ENCODE data around the gene NR2F1. TPM values are rescaled to one million over a fixed set of nuclear protein-coding genes. Genes with fewer than 3 reads are reported as not detected.

The NR2F1 gene
- total and polyA plus RNA-seq, 2 experiments from 2014 or later, result 7.3 to 19.9 TPM

- TF ChIP-seq EZH2phosphoT487 (IDR thresholded peaks at IDR 0.05; ENCODE audit: low read depth, severe bottlenecking, unreplicated experiment) (no peak), EZH2 (IDR thresholded peaks at IDR 0.05; ENCODE audit: borderline replicate concordance) (no peak), CTCF (IDR thresholded peaks at IDR 0.05; ENCODE audit: poor library complexity) (no peak)
- Histone ChIP-seq H3K4me2 (no peak overlapping the region), H3K4me1 (ENCODE audit: insufficient read depth) (peaks cover 11% of the 10 kb centered on the region), H3K9me3 (ENCODE audit: low read depth) (no peaks in the 10 kb centered on the region), H2AFZ (no peak overlapping the region), H3K27ac (no peak overlapping the region), H3K36me3 (replicated peaks; ENCODE audit: insufficient read depth, low read depth) (no peaks in the 10 kb centered on the region), H3K79me2 (no peaks in the 10 kb centered on the region), H3K4me3 (no peak overlapping the region), H3K27me3 (peaks cover 84% of the 10 kb centered on the region), H4K20me1 (ENCODE audit: insufficient read depth, poor library complexity, severe bottlenecking) (no peaks in the 10 kb centered on the region), H3K9me2 (replicated peaks; ENCODE audit: insufficient read depth) (no peaks in the 10 kb centered on the region)
- WGBS (ENCODE audit: low lambda C conversion rate, missing lambda C conversion rate), result 44% methylated on average over 9 of the region's 9 CpGs
- DNase-seq (ENCODE audit: low spot score), result no peak
Measured at GRCh38 chr5:93616538-93617174, 33.6 kb downstream of the NR2F1 start.

- Histone ChIP-seq H2AFZ (peak overlapping the region; percentile 81), H4K20me1 (ENCODE audit: insufficient read depth, poor library complexity, severe bottlenecking) (no peaks in the 10 kb centered on the region), H3K79me2 (no peaks in the 10 kb centered on the region), H3K4me2 (peak overlapping the region; percentile 99), H3K4me3 (peak overlapping the region; percentile 67), H3K27ac (peak overlapping the region; percentile 28), H3K4me1 (ENCODE audit: insufficient read depth) (no peaks in the 10 kb centered on the region), H3K9me3 (ENCODE audit: low read depth) (no peaks in the 10 kb centered on the region), H3K27me3 (peaks cover 73% of the 10 kb centered on the region), H3K9me2 (replicated peaks; ENCODE audit: insufficient read depth) (no peaks in the 10 kb centered on the region), H3K36me3 (replicated peaks; ENCODE audit: insufficient read depth, low read depth) (no peaks in the 10 kb centered on the region)
- 1% methylated on average over 46 of the region's 75 CpGs for WGBS (ENCODE audit: low lambda C conversion rate, missing lambda C conversion rate)
- DNase-seq (ENCODE audit: low spot score), result peak; percentile 85
- TF ChIP-seq CTCF (IDR thresholded peaks at IDR 0.05; ENCODE audit: poor library complexity), result peak; percentile 21
- no peak for TF ChIP-seq EZH2 (IDR thresholded peaks at IDR 0.05; ENCODE audit: borderline replicate concordance)
Measured at GRCh38 chr5:93620487-93621326, 37.7 kb downstream of the NR2F1 start.

GRCh38 chr5:93621327-93621798, 38.3 kb downstream of the NR2F1 start:
- no peaks in the 10 kb centered on the region for H3K4me1 ChIP-seq (ENCODE audit: insufficient read depth)
- no peaks in the 10 kb centered on the region for H4K20me1 ChIP-seq (ENCODE audit: insufficient read depth, poor library complexity, severe bottlenecking)
- H3K36me3 ChIP-seq (replicated peaks; ENCODE audit: insufficient read depth, low read depth), result no peaks in the 10 kb centered on the region
- DNase-seq (ENCODE audit: low spot score), result peak; percentile 70
- H3K27ac ChIP-seq, result no peak overlapping the region
- peaks cover 67% of the 10 kb centered on the region for H3K27me3 ChIP-seq
- under 1% methylated on average over 40 of the region's 41 CpGs for WGBS (ENCODE audit: low lambda C conversion rate, missing lambda C conversion rate)
- H2AFZ ChIP-seq, result peak overlapping the region; percentile 79
- no peaks in the 10 kb centered on the region for H3K79me2 ChIP-seq
- no peaks in the 10 kb centered on the region for H3K9me3 ChIP-seq (ENCODE audit: low read depth)
- H3K9me2 ChIP-seq (replicated peaks; ENCODE audit: insufficient read depth), result no peaks in the 10 kb centered on the region
- TF ChIP-seq CTCF (IDR thresholded peaks at IDR 0.05; ENCODE audit: poor library complexity) (no peak), EZH2phosphoT487 (IDR thresholded peaks at IDR 0.05; ENCODE audit: low read depth, severe bottlenecking, unreplicated experiment) (no peak), EZH2 (IDR thresholded peaks at IDR 0.05; ENCODE audit: borderline replicate concordance) (no peak)
- peak overlapping the region; percentile 99 for H3K4me2 ChIP-seq
- peak overlapping the region; percentile 67 for H3K4me3 ChIP-seq
